Measurements from ENCODE around the gene STK39. TPM values are rescaled to one million over a fixed set of nuclear protein-coding genes. Genes with fewer than 3 reads are reported as not detected.

The STK39 gene
- total RNA-seq, 1 donor from 2014 or later: 14.3 TPM

- TF ChIP-seq CTCF (IDR thresholded peaks at IDR 0.05; ENCODE audit: unreplicated experiment): no peak
- Mint-ChIP-seq H3K36me3 (ENCODE audit: low read depth, unreplicated experiment) (no peaks in the 10 kb centered on the region), H3K4me3 (ENCODE audit: unreplicated experiment) (no peak overlapping the region), H3K4me1 (ENCODE audit: unreplicated experiment) (peaks cover 41% of the 10 kb centered on the region), H3K27me3 (ENCODE audit: unreplicated experiment) (no peaks in the 10 kb centered on the region), H3K9me3 (ENCODE audit: unreplicated experiment) (no peaks in the 10 kb centered on the region), H3K27ac (ENCODE audit: unreplicated experiment) (no peak overlapping the region)
- no peak for DNase-seq (ENCODE audit: low spot score)
Measured at GRCh38 chr2:168215813-168216212, 31.6 kb downstream of the STK39 start.

DNA sequence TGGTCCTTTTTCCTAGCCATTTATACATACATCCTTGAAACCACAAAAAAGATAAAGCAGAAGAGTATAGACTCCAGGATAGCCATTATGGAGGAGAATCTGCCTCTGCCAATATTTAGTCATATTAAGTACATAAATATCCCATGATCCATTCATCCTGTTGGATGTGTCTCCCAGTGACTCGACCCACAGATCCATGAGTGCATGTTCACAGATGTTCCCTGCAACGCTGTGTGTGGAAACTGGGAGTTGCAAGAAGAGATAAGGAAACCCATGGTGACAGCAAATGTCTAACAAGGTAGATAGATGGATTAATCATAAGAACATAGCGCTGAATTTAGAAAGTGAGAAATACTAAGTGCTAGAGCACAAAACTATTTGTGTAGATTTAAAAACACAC, 34.5 kb downstream of the STK39 start:
- no peak for DNase-seq (ENCODE audit: low spot score)
- no peak overlapping the region for H3K27ac Mint-ChIP-seq (ENCODE audit: unreplicated experiment)
- H3K4me1 Mint-ChIP-seq (ENCODE audit: unreplicated experiment): peaks cover 27% of the 10 kb centered on the region
- H3K36me3 Mint-ChIP-seq (ENCODE audit: low read depth, unreplicated experiment): no peaks in the 10 kb centered on the region
- no peak overlapping the region for H3K4me3 Mint-ChIP-seq (ENCODE audit: unreplicated experiment)
- no peaks in the 10 kb centered on the region for H3K27me3 Mint-ChIP-seq (ENCODE audit: unreplicated experiment)
- no peaks in the 10 kb centered on the region for H3K9me3 Mint-ChIP-seq (ENCODE audit: unreplicated experiment)
- no peak for TF ChIP-seq CTCF (IDR thresholded peaks at IDR 0.05; ENCODE audit: unreplicated experiment)

- H3K36me3 Mint-ChIP-seq (ENCODE audit: low read depth, unreplicated experiment): no peaks in the 10 kb centered on the region
- no peak for TF ChIP-seq CTCF (IDR thresholded peaks at IDR 0.05; ENCODE audit: unreplicated experiment)
- H3K4me1 Mint-ChIP-seq (ENCODE audit: unreplicated experiment): peaks cover 27% of the 10 kb centered on the region
- no peaks in the 10 kb centered on the region for H3K27me3 Mint-ChIP-seq (ENCODE audit: unreplicated experiment)
- no peaks in the 10 kb centered on the region for H3K9me3 Mint-ChIP-seq (ENCODE audit: unreplicated experiment)
- peak overlapping the region; percentile 13 for H3K27ac Mint-ChIP-seq (ENCODE audit: unreplicated experiment)
- no peak overlapping the region for H3K4me3 Mint-ChIP-seq (ENCODE audit: unreplicated experiment)
- no peak for DNase-seq (ENCODE audit: low spot score)
Measured at GRCh38 chr2:168212167-168212566, 35.2 kb downstream of the STK39 start.

DNA sequence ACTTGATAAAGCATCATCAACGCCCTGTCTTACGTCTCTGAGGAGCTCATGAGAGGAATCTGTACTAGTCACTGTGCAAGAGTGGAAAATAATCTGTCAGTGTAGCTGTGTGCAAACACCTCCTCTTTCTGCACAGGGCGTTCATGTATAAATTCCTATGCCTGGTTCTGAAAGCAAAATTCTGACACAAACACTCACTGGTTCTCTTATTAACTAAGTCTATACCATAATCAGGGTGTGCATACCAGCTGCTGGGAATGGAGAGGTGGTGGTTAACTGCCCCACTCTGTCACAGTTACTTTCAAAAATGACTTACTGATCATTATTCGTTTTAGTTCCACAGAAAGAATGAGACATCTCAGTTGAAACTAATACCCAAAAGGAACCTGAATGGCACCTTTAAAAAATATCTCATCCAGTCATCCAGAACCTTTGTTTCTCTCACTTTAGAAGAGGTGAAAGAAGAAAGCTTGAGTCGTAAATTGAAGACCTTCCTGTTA, 35.7 kb downstream of the STK39 start:
- Mint-ChIP-seq H3K27me3 (ENCODE audit: unreplicated experiment) (no peaks in the 10 kb centered on the region), H3K4me3 (ENCODE audit: unreplicated experiment) (no peak overlapping the region), H3K4me1 (ENCODE audit: unreplicated experiment) (peaks cover 27% of the 10 kb centered on the region), H3K9me3 (ENCODE audit: unreplicated experiment) (no peaks in the 10 kb centered on the region), H3K36me3 (ENCODE audit: low read depth, unreplicated experiment) (no peaks in the 10 kb centered on the region), H3K27ac (ENCODE audit: unreplicated experiment) (no peak overlapping the region)
- no peak for TF ChIP-seq CTCF (IDR thresholded peaks at IDR 0.05; ENCODE audit: unreplicated experiment)
- DNase-seq (ENCODE audit: low spot score): no peak

DNA sequence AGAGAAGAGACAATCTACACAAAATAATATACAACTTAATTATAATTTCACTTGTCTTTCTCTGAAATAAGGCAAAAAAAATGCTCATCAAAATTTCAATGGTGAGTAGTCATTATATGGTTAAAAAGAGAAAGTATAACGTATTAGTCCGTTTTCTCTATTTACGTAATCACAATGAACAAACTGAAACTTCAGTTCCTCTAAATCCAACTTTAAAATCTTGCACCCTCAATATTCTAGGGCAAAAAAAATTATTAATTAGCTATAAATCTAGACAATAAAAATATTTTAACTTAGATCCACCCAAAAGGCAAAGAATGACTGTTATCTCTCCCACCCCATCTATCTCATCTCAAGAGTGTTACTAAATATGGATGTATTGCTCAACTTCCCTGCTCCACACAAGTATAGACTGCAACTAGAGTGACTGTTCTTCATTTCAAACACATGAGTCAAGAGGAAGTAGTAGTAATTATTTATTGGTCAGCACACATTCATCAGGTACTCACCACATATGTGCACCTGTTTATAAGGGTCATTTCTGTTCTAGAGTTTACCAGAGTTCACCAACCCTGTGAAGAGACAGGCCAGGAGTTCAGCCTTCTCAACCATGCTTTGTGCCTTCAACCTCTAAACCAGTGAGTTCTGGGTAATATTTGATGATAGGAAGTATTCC, 36.4 kb downstream of the STK39 start:
- Mint-ChIP-seq H3K9me3 (ENCODE audit: unreplicated experiment) (no peaks in the 10 kb centered on the region), H3K27me3 (ENCODE audit: unreplicated experiment) (no peaks in the 10 kb centered on the region), H3K27ac (ENCODE audit: unreplicated experiment) (no peak overlapping the region)

More for the DNA sequence above, 36.4 kb downstream of the STK39 start:
- TF ChIP-seq CTCF (IDR thresholded peaks at IDR 0.05; ENCODE audit: unreplicated experiment): no peak
- no peak for DNase-seq (ENCODE audit: low spot score)
- Mint-ChIP-seq H3K36me3 (ENCODE audit: low read depth, unreplicated experiment) (no peaks in the 10 kb centered on the region), H3K4me1 (ENCODE audit: unreplicated experiment) (peaks cover 26% of the 10 kb centered on the region), H3K4me3 (ENCODE audit: unreplicated experiment) (no peak overlapping the region)
